ENCODE results near the gene LCE1F. TPM values are rescaled to one million over a fixed set of nuclear protein-coding genes. Genes with fewer than 3 reads are reported as not detected.

LCE1F gene
- total RNA-seq, 1 experiment from 2014 or later, result not detected

DNA sequence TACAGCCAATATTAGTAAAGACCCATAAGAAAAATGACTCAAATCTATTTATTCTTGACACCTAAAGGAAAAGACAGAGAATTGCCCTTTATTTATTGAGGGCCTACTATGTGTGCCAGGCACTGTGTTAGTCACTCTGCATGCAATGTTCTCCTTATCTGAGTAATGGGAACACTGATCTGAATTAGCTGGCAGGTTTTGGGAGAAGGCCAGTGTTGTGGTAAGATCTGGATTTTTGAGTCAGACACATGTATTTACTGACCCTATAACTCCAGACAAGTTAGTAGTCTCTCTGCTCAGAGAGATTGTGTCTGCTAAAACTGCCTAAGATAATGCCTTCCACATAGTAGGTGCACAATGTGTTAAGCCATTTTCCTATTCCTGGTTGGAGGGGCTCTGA lies 49.7 kb upstream of the LCE1F start:
- Histone ChIP-seq H4K8ac (replicated peaks; ENCODE audit: insufficient read length, low read depth, low read length) (no peak overlapping the region), H3K9me3 (ENCODE audit: control insufficient read depth, low read depth, low read length) (peaks cover 89% of the 10 kb centered on the region), H2BK12ac (ENCODE audit: insufficient read length, low read depth, low read length) (no peak overlapping the region), H3K23ac (ENCODE audit: insufficient read length, low read depth, low read length) (no peak overlapping the region), H4K91ac (ENCODE audit: insufficient read length, low read depth, low read length) (no peak overlapping the region), H3K4me1 (ENCODE audit: insufficient read depth, low read length) (no peaks in the 10 kb centered on the region), H3K79me2 (ENCODE audit: insufficient read depth, low read length) (no peaks in the 10 kb centered on the region), H3K4me2 (ENCODE audit: insufficient read depth, insufficient read length, low read length) (no peak overlapping the region), H3T11ph (ENCODE audit: low read length) (no peak overlapping the region), H2AK5ac (ENCODE audit: insufficient read length, low read length) (no peak overlapping the region), H3K27ac (ENCODE audit: insufficient read length, low read depth, low read length) (no peak overlapping the region), H3K79me1 (ENCODE audit: insufficient read depth, low read depth, low read length, poor library complexity, severe bottlenecking) (no peaks in the 10 kb centered on the region), H4K5ac (ENCODE audit: insufficient read length, low read depth, low read length) (no peak overlapping the region), H4K20me1 (ENCODE audit: control insufficient read depth, insufficient read depth, insufficient read length) (no peaks in the 10 kb centered on the region), H3K56ac (ENCODE audit: insufficient read length, low read depth, low read length) (no peak overlapping the region), H2BK5ac (ENCODE audit: insufficient read length, low read length) (no peak overlapping the region), H3K23me2 (ENCODE audit: insufficient read length, low read depth, low read length, poor library complexity, severe bottlenecking) (no peaks in the 10 kb centered on the region), H2BK20ac (ENCODE audit: low read depth, low read length, poor library complexity, severe bottlenecking) (no peak overlapping the region), H2BK15ac (ENCODE audit: low read depth, low read length) (no peak overlapping the region), H2AFZ (ENCODE audit: low read length) (no peak overlapping the region), H3K14ac (ENCODE audit: insufficient read depth, low read length) (no peak overlapping the region), H3K9ac (ENCODE audit: extremely low read depth, insufficient read length, low read length) (no peak overlapping the region), H3K4ac (ENCODE audit: low read depth, low read length) (no peak overlapping the region), H2BK120ac (ENCODE audit: low read depth, low read length, poor library complexity, severe bottlenecking) (no peak overlapping the region), H3K27me3 (ENCODE audit: insufficient read depth, low read length) (no peaks in the 10 kb centered on the region), H3K18ac (ENCODE audit: insufficient read length, low read depth, low read length) (no peak overlapping the region)
- H3K9me3 Mint-ChIP-seq, result peaks cover 96% of the 10 kb centered on the region in 2 experiments
- peaks cover 1% of the 10 kb centered on the region; the same call in 1 of the 2 replicates for H3K27me3 Mint-ChIP-seq (ENCODE audit: low read depth)
- DNase-seq, result no peak
- no peak for TF ChIP-seq CTCF (conservative IDR thresholded peaks at IDR 0.05)
- H3K4me3 Mint-ChIP-seq, result no peak overlapping the region
- H3K27ac Mint-ChIP-seq, result no peak overlapping the region
- H3K36me3 Mint-ChIP-seq (ENCODE audit: insufficient read depth in 1 of 3, low read depth in 3 of 3), result peaks cover 4 to 13% (median 11%) of the 10 kb centered on the region in 3 experiments; a peak in 5 of 7 replicates
- no peaks in the 10 kb centered on the region for H3K4me1 Mint-ChIP-seq
